Gastrocnemius medialis (tissue), 4 donors: ENCODE data around the gene FOXR1. TPM values are rescaled to one million over a fixed set of nuclear protein-coding genes. Genes with fewer than 3 reads are reported as not detected.
A peak's percentile ranks its signal among the peaks of the same experiment; 100 is the strongest.

Experiments used
- ATAC-seq, 2 donors: fragments of 150-250 bp; one replicate each; pipeline ENCODE4 v1.9.1; 2016
- DNase-seq, 2 donors: peaks; one replicate each; pipeline ENCODE4 v3.0.0-alpha.2; 2019
- H3K27ac ChIP-seq, 4 donors: fragments of 200-600 bp; sonication (generic); 1 replicate in 1 of 4; 2 replicates in 3 of 4; pipeline ENCODE4 v1.5.1; 2016 to 2018; ENCODE audit warnings: mild to moderate bottlenecking in 2 of 4, moderate library complexity in 1 of 4
- H3K27me3 ChIP-seq, 3 donors: fragments of 200-600 bp; sonication (generic) in 2 of 3; 1 replicate in 1 of 3; 2 replicates in 2 of 3; pipeline versions ENCODE4 v1.5.1 to v1.6.0; 2016 to 2019; ENCODE audit warnings: mild to moderate bottlenecking in 1 of 3, moderate library complexity in 1 of 3
- H3K36me3 ChIP-seq, 2 donors: fragments of 200-600 bp; sonication (generic) in 1 of 2; one replicate each; pipeline ENCODE4 v1.5.1; 2017 to 2018
- H3K4me1 ChIP-seq, 2 donors: fragments of 200-600 bp; sonication (generic) in 1 of 2; one replicate each; pipeline ENCODE4 v1.5.1; 2016 to 2017; ENCODE audit warnings: mild to moderate bottlenecking in 2 of 2
- H3K4me3 ChIP-seq, 4 donors: fragments of 200-600 bp; sonication (generic) in 3 of 4; 1 replicate in 1 of 4; 2 replicates in 3 of 4; pipeline ENCODE4 v1.5.1; 2016 to 2019; ENCODE audit warnings: mild to moderate bottlenecking in 2 of 4
- H3K9me3 ChIP-seq, 3 donors: fragments of 200-600 bp; sonication (generic) in 2 of 3; 1 replicate in 1 of 3; 2 replicates in 2 of 3; pipeline ENCODE4 v1.5.1; 2016 to 2019
- POLR2A ChIP-seq, 2 donors: fragments of 450-650 bp; IDR thresholded peaks; one replicate each; pipeline ENCODE4 v1.6.1; 2017; ENCODE audit warnings: antibody characterized with exemption in 2 of 2, mild to moderate bottlenecking in 2 of 2, moderate library complexity in 2 of 2
- in situ Hi-C, 4 donors: fragments of 200-750 bp; cut with MboI; loops; one replicate each; pipeline versions ENCODE4 v1.15.0 to v1.8.0; 2017; ENCODE audit warnings: low sequenced_read_pairs in 4 of 4
- intact Hi-C: fragments of 100-400 bp; cut with DNase I; formaldehyde crosslinking; loops from one replicate; pipeline ENCODE4 v1.15.1; 2023; ENCODE audit warnings: low total_unique reads
- total RNA-seq, 4 donors: library from RNA; depleted of rRNA; stranded (reverse); fragments of >200 nt; gene quantifications; one replicate each; pipeline versions ENCODE4 v1.1.0 to v1.2.3, GENCODE V29; 2016
- TF ChIP-seq, protein P1 (sequence below), 5 experiments: fragments of 450-650 bp in 3 of 5; fragments of 200-600 bp in 2 of 5; sonication (generic) in 2 of 5; IDR thresholded peaks in 4 of 5; conservative IDR thresholded peaks in 1 of 5; 1 replicate in 4 of 5; 2 replicates in 1 of 5; pipeline ENCODE4 v1.5.1; 2016 to 2019; ENCODE audit warnings: antibody characterized with exemption in 5 of 5, mild to moderate bottlenecking in 3 of 5, moderate library complexity in 3 of 5

The FOXR1 gene
- total RNA-seq, 4 donors from 2014 or later, result not detected

DNA sequence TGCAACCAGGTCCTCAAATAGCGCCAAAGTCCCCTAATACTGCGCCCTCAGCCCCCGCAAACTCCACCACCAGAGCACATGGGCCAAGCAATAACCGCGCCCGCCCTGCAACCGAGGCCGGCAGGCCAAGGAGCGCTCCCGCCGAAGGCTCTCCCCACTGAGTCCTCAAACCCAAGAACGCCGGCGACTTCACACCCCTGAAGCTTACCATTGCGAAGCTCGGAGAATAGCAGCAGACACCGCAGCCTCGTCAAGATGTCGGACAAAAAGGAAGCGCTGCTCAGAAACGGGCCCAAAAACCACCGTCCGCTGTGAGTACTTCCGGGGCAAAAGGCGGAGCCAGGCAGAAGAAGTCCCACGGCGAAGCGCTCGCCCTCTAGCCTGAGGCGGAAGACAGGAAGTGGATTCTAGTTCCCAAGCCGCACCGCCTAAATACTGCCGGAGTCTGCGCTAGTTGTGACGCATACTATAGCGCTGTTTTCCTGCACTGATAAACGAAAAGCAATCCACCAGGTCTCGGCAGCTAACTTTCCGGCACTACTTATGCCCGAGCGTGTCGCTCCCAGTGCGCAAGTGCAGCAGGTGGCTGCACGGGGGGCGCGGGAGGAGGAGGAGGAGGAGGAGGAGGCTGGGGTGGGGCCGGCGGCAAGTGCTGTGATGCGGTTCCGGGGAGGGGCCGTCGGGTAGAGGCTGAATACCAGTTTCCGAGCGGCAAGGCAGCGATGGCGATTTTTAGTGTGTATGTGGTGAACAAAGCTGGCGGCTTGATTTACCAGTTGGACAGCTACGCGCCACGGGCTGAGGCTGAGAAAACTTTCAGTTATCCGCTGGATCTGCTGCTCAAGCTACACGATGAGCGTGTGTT, 46.7 kb downstream of the FOXR1 start, which contains the start of the genes RPS25 and TRAPPC4:
Gene RPS25, minus strand, starts transcription at position 270 of the 865 bp plus-strand sequence. Its CDS starts 59 bp downstream, at position 211.
Gene TRAPPC4, plus strand, starts transcription at position 693 of the 865 bp plus-strand sequence. Its CDS starts 30 bp downstream, at position 723.
- Histone ChIP-seq H3K27ac (peak within 1 kb of the TSS; percentile 95 to 98 (median 98)), H3K4me1 (peaks cover 38 to 50% of the 10 kb centered on the region in 2 donors), H3K4me3 (peak within 1 kb of the TSS; percentile 70 to 99 (median 90)), H3K9me3 (no peaks in the 10 kb centered on the region), H3K27me3 (no peaks in the 10 kb centered on the region), H3K36me3 (peaks cover 0 to 49% of the 10 kb centered on the region in 2 donors)
- in situ Hi-C loops, result no loop called here
- intact Hi-C loops, result loop anchor here (1.0 to 5.0 kb wide), 2 partner anchors 20 to 91 kb away; partner anchors contain the start of genes BCL9L and CENATAC
- peak; percentile 85 to 88 for TF ChIP-seq POLR2A (IDR thresholded peaks at IDR 0.05)
- TF ChIP-seq, protein P1, sequence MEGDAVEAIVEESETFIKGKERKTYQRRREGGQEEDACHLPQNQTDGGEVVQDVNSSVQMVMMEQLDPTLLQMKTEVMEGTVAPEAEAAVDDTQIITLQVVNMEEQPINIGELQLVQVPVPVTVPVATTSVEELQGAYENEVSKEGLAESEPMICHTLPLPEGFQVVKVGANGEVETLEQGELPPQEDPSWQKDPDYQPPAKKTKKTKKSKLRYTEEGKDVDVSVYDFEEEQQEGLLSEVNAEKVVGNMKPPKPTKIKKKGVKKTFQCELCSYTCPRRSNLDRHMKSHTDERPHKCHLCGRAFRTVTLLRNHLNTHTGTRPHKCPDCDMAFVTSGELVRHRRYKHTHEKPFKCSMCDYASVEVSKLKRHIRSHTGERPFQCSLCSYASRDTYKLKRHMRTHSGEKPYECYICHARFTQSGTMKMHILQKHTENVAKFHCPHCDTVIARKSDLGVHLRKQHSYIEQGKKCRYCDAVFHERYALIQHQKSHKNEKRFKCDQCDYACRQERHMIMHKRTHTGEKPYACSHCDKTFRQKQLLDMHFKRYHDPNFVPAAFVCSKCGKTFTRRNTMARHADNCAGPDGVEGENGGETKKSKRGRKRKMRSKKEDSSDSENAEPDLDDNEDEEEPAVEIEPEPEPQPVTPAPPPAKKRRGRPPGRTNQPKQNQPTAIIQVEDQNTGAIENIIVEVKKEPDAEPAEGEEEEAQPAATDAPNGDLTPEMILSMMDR (IDR thresholded peaks at IDR 0.05 in 4 of 5, conservative IDR thresholded peaks at IDR 0.05 in 1 of 5), result no peak
- DNase-seq, result peak; percentile 94 to 96
- ATAC-seq, result peak; percentile 95 to 96

DNA sequence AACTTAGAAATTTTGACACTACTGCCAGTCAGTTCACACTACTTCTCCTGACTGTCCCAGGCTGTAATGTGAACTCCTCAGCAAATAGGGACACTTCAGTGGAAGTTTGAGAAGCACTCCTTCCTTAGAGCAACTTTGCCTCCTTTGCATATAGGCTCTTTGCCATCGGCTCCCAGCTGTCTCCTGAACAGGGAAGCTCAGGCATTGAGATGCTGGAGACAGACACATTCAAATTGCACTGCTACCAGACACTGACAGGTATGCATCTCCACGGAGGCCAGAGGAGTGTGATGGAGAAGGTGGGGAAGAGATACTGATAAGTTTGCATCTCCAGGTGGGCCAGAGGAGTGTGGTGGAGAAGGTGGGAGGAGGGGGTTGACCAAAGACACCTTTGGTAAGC, 48.4 kb downstream of the FOXR1 start:
- Histone ChIP-seq H3K4me3 (peak overlapping the region; percentile 70 to 99 (median 90)), H3K36me3 (peaks cover 0 to 51% of the 10 kb centered on the region in 2 donors), H3K4me1 (peaks cover 53 to 67% of the 10 kb centered on the region in 2 donors), H3K27me3 (no peaks in the 10 kb centered on the region), H3K9me3 (no peaks in the 10 kb centered on the region), H3K27ac (peak overlapping the region; percentile 95 to 98 (median 98))
- DNase-seq (no peak), ATAC-seq (no peak)
- TF ChIP-seq, protein P1 (IDR thresholded peaks at IDR 0.05 in 4 of 5, conservative IDR thresholded peaks at IDR 0.05 in 1 of 5), result no peak
- no peak for TF ChIP-seq POLR2A (IDR thresholded peaks at IDR 0.05)
- in situ Hi-C loops (no loop called here), intact Hi-C loops (loop anchor here (5.0 kb wide), 1 partner anchor 93 kb away; the partner anchor contains the start of gene BCL9L)

DNA sequence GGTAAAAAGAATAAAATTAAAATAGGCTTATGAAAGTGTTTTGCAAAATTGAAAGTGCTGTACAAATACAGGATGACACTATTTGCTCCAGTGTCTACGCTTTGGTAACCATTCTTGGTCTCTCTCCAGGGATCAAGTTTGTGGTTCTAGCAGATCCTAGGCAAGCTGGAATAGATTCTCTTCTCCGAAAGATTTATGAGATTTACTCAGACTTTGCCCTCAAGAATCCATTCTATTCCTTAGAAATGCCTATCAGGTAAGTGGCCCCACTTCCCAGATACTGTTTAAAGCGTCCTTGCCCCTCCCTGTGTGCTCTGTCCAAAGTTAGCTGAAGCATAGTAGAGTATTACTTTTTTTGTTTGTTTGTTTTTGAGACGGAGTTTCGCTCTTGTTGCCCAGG, 50.1 kb downstream of the FOXR1 start:
- no peak for TF ChIP-seq POLR2A (IDR thresholded peaks at IDR 0.05)
- TF ChIP-seq, protein P1 (IDR thresholded peaks at IDR 0.05 in 4 of 5, conservative IDR thresholded peaks at IDR 0.05 in 1 of 5), result no peak

DNA sequence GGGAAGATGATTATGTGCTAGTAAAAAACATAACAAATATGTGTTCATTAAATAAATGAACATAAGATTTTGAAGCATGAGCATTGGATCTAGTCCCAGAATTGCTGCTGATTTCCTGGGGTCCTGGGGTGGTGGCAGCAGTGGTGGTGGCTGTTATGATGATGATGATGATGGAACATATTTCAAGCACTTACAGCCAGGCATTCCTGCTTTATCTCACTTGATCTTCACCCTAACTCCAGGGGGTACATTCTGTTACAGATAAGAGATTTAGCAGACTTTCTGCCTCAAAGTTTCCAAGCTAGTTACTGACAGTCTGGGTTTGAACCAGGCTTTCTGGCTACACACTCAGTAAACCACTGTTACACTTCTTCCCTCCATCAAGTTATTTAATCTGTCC, 52.2 kb downstream of the FOXR1 start:
- Histone ChIP-seq H3K4me1 (peaks cover 68 to 83% of the 10 kb centered on the region in 2 donors), H3K27me3 (no peaks in the 10 kb centered on the region), H3K9me3 (no peaks in the 10 kb centered on the region), H3K4me3 (no peak overlapping the region), H3K27ac (peak overlapping the region; percentile 92 to 98 (median 94)), H3K36me3 (peaks cover 0 to 43% of the 10 kb centered on the region in 2 donors)
- DNase-seq, result no peak
- intact Hi-C loops (no loop called here), in situ Hi-C loops (no loop called here)
- no peak for ATAC-seq
- TF ChIP-seq, protein P1 (IDR thresholded peaks at IDR 0.05 in 4 of 5, conservative IDR thresholded peaks at IDR 0.05 in 1 of 5), result no peak
- no peak for TF ChIP-seq POLR2A (IDR thresholded peaks at IDR 0.05)

More for the DNA sequence above, 50.1 kb downstream of the FOXR1 start:
- no peak for DNase-seq
- H3K4me3 ChIP-seq, result no peak overlapping the region
- no peak for ATAC-seq
- H3K4me1 ChIP-seq, result peaks cover 55 to 71% of the 10 kb centered on the region in 2 donors
- peaks cover 0 to 43% of the 10 kb centered on the region in 2 donors for H3K36me3 ChIP-seq
- peak overlapping the region in 3 of 4 donors; percentile 6 to 98 (median 20) for H3K27ac ChIP-seq
- no peaks in the 10 kb centered on the region for H3K27me3 ChIP-seq
- H3K9me3 ChIP-seq, result no peaks in the 10 kb centered on the region
- in situ Hi-C loops, result no loop called here
- intact Hi-C loops, result no loop called here
